K562 (cell line): Measurements from ENCODE around the gene DIP2A. TPM values are rescaled to one million over a fixed set of nuclear protein-coding genes. Genes with fewer than 3 reads are reported as not detected.
A peak's percentile ranks its signal among the peaks of the same experiment; 100 is the strongest.

Experiments
- ELK3 ChIP-seq: fragments of 450-650 bp; formaldehyde crosslinking; IDR thresholded peaks from 2 replicates; pipeline ENCODE4 v1.4.0; 2020; ENCODE audit warnings: mild to moderate bottlenecking
- ETV5 ChIP-seq: sonication (generic); formaldehyde crosslinking; IDR thresholded peaks from 2 replicates; pipeline ENCODE4 v1.4.0; 2020; ENCODE audit warnings: low read depth, mild to moderate bottlenecking, missing genetic modification reagents
- MTA1 ChIP-seq: fragments of 450-650 bp; IDR thresholded peaks from 2 replicates; pipeline ENCODE4 v1.6.1; 2017; ENCODE audit warnings: borderline replicate concordance
- PATZ1 ChIP-seq: fragments of 250-450 bp; sonication (Bioruptor Pico); IDR thresholded peaks from 2 replicates; pipeline ENCODE4 v1.5.0; 2020; ENCODE audit warnings: mild to moderate bottlenecking, borderline replicate concordance
- PTTG1 ChIP-seq: fragments of 450-650 bp; IDR thresholded peaks from 2 replicates; pipeline ENCODE4 v1.6.1; 2016; ENCODE audit warnings: low read depth, mild to moderate bottlenecking, missing genetic modification characterization, missing compliant biosample characterization
- RUNX1 ChIP-seq: sonication (generic); IDR thresholded peaks from 2 replicates; pipeline ENCODE4 v1.6.1; 2016; ENCODE audit warnings: antibody characterized with exemption, low read depth
- TCF15 ChIP-seq: fragments of 250-450 bp; sonication (Bioruptor Pico); IDR thresholded peaks from 2 replicates; pipeline ENCODE4 v1.8.0; 2022; ENCODE audit warnings: moderate library complexity, mild to moderate bottlenecking, inconsistent platforms
- ZNF785 ChIP-seq: fragments of 250-450 bp; sonication (Bioruptor Pico); IDR thresholded peaks from 2 replicates; pipeline ENCODE4 v1.4.0; 2020; ENCODE audit warnings: mild to moderate bottlenecking
- polyA plus RNA-seq, 8 experiments: library from polyadenylated mRNA; depleted of rRNA in 4 of 8; stranded (reverse) in 5 of 8; unstranded in 3 of 8; fragments of >200 nt; fragmentation: Nextera tagmentation in 2 of 8; fragmentation: Illumina TruSeq in 1 of 8; extraction: Ambion mirVana in 2 of 8; extraction: Trizol in 1 of 8; gene quantifications; 2 replicates each; pipeline versions ENCODE4 v1.2.1 to v1.2.3, GENCODE V29; 2011 to 2014; ENCODE audit warnings: inconsistent platforms in 1 of 8, missing spikeins in 1 of 8
- total RNA-seq, 7 experiments: library from RNA; depleted of rRNA in 6 of 7; stranded (reverse); fragments of >200 nt in 6 of 7; fragmentation: Illumina TruSeq in 2 of 7; extraction: Trizol in 2 of 7; gene quantifications; 2 replicates each; pipeline versions ENCODE4 v1.2.1 to v1.2.3, GENCODE V29; 2011 to 2021; ENCODE audit warnings: low replicate concordance in 1 of 7
- TF ChIP-seq, protein P1 (sequence below), 3 experiments: fragments of 200-800 bp in 1 of 3; fragments of 250-450 bp in 1 of 3; fragments of 450-650 bp in 1 of 3; sonication (Bioruptor Pico) in 1 of 3; sonication (Bioruptor generic) in 1 of 3; formaldehyde crosslinking in 1 of 3; IDR thresholded peaks; 2 replicates each; pipeline versions ENCODE4 v1.6.1 to v1.8.0; 2016 to 2022; ENCODE audit warnings: mild to moderate bottlenecking in 2 of 3, missing genetic modification characterization in 2 of 3, missing compliant biosample characterization in 1 of 3, moderate library complexity in 1 of 3
- TF ChIP-seq, protein P2 (sequence below), 2 experiments: fragments of 450-650 bp; formaldehyde crosslinking in 1 of 2; IDR thresholded peaks; 2 replicates each; pipeline versions ENCODE4 v1.4.0 to v1.6.1; 2014 to 2020; ENCODE audit warnings: mild to moderate bottlenecking in 2 of 2, borderline replicate concordance in 1 of 2, low read depth in 1 of 2

DIP2A gene
- total and polyA plus RNA-seq, 9 of the 15 experiments (the other 6 are each of a cell fraction or from before 2014, with no cell fraction given) = 4.3 to 34.5 (median 20.3) TPM

- no peak for TF ChIP-seq ELK3
- TF ChIP-seq, protein P1, sequence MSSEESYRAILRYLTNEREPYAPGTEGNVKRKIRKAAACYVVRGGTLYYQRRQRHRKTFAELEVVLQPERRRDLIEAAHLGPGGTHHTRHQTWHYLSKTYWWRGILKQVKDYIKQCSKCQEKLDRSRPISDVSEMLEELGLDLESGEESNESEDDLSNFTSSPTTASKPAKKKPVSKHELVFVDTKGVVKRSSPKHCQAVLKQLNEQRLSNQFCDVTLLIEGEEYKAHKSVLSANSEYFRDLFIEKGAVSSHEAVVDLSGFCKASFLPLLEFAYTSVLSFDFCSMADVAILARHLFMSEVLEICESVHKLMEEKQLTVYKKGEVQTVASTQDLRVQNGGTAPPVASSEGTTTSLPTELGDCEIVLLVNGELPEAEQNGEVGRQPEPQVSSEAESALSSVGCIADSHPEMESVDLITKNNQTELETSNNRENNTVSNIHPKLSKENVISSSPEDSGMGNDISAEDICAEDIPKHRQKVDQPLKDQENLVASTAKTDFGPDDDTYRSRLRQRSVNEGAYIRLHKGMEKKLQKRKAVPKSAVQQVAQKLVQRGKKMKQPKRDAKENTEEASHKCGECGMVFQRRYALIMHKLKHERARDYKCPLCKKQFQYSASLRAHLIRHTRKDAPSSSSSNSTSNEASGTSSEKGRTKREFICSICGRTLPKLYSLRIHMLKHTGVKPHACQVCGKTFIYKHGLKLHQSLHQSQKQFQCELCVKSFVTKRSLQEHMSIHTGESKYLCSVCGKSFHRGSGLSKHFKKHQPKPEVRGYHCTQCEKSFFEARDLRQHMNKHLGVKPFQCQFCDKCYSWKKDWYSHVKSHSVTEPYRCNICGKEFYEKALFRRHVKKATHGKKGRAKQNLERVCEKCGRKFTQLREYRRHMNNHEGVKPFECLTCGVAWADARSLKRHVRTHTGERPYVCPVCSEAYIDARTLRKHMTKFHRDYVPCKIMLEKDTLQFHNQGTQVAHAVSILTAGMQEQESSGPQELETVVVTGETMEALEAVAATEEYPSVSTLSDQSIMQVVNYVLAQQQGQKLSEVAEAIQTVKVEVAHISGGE (CRISPR knock-in tag; IDR thresholded peaks at IDR 0.05) = no peak
- TF ChIP-seq TCF15 (CRISPR knock-in tag) = no peak
- TF ChIP-seq MTA1 = no peak
- no peak for TF ChIP-seq ETV5 (CRISPR knock-in tag)
- TF ChIP-seq RUNX1 = no peak
- TF ChIP-seq PATZ1 (CRISPR knock-in tag) = no peak
- TF ChIP-seq, protein P2, sequence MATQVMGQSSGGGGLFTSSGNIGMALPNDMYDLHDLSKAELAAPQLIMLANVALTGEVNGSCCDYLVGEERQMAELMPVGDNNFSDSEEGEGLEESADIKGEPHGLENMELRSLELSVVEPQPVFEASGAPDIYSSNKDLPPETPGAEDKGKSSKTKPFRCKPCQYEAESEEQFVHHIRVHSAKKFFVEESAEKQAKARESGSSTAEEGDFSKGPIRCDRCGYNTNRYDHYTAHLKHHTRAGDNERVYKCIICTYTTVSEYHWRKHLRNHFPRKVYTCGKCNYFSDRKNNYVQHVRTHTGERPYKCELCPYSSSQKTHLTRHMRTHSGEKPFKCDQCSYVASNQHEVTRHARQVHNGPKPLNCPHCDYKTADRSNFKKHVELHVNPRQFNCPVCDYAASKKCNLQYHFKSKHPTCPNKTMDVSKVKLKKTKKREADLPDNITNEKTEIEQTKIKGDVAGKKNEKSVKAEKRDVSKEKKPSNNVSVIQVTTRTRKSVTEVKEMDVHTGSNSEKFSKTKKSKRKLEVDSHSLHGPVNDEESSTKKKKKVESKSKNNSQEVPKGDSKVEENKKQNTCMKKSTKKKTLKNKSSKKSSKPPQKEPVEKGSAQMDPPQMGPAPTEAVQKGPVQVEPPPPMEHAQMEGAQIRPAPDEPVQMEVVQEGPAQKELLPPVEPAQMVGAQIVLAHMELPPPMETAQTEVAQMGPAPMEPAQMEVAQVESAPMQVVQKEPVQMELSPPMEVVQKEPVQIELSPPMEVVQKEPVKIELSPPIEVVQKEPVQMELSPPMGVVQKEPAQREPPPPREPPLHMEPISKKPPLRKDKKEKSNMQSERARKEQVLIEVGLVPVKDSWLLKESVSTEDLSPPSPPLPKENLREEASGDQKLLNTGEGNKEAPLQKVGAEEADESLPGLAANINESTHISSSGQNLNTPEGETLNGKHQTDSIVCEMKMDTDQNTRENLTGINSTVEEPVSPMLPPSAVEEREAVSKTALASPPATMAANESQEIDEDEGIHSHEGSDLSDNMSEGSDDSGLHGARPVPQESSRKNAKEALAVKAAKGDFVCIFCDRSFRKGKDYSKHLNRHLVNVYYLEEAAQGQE (IDR thresholded peaks at IDR 0.05; ENCODE audit: borderline replicate concordance) = no peak
- TF ChIP-seq, protein P2 (CRISPR knock-in tag; IDR thresholded peaks at IDR 0.05; ENCODE audit: low read depth) = 0 out of 2 replicates have a peak, but pooled peaks have one; percentile 25
- TF ChIP-seq ZNF785 = no peak
- TF ChIP-seq PTTG1 = no peak
Observed at GRCh38 chr21:46459356-46460112, 843 bp downstream of the DIP2A start (continued).
